HepG2 (cell line): ENCODE measurements around the gene RSL1D1. TPM values are rescaled to one million over a fixed set of nuclear protein-coding genes. Genes with fewer than 3 reads are reported as not detected.

Experiments
- CENPT ChIP-seq: sonication (generic); formaldehyde crosslinking; IDR thresholded peaks from 2 replicates; pipeline ENCODE4 v1.8.0; 2022; ENCODE audit warnings: low read depth, mild to moderate bottlenecking, moderate library complexity, missing genetic modification reagents
- FLYWCH1 ChIP-seq: sonication (generic); formaldehyde crosslinking; IDR thresholded peaks from 2 replicates; pipeline ENCODE4 v1.8.1; 2023; ENCODE audit warnings: mild to moderate bottlenecking, missing genetic modification reagents
- GTF3A ChIP-seq: sonication (generic); formaldehyde crosslinking; conservative IDR thresholded peaks from 2 replicates; pipeline ENCODE4 v1.4.0; 2020; ENCODE audit warnings: mild to moderate bottlenecking, missing genetic modification reagents
- MXD1 ChIP-seq: sonication (generic); formaldehyde crosslinking; IDR thresholded peaks from 2 replicates; pipeline ENCODE4 v1.4.0; 2020; ENCODE audit warnings: mild to moderate bottlenecking, missing genetic modification reagents
- PAXIP1 ChIP-seq: sonication (generic); formaldehyde crosslinking; conservative IDR thresholded peaks from 2 replicates; pipeline ENCODE4 v1.4.0; 2020; ENCODE audit warnings: mild to moderate bottlenecking, missing genetic modification reagents, moderate library complexity
- TERF1 ChIP-seq: sonication (generic); formaldehyde crosslinking; IDR thresholded peaks from 2 replicates; pipeline ENCODE4 v1.8.0; 2022; ENCODE audit warnings: mild to moderate bottlenecking, missing genetic modification reagents, moderate library complexity
- ZBTB40 ChIP-seq, 2 experiments: fragments of 450-650 bp in 1 of 2; sonication (generic) in 1 of 2; formaldehyde crosslinking in 1 of 2; IDR thresholded peaks; 2 replicates each; pipeline versions ENCODE4 v1.6.1 to v1.8.0; 2016 to 2022; ENCODE audit warnings: antibody characterized with exemption in 1 of 2, mild to moderate bottlenecking in 1 of 2, missing genetic modification reagents in 1 of 2
- ZNF234 ChIP-seq: sonication (generic); formaldehyde crosslinking; conservative IDR thresholded peaks from 2 replicates; pipeline ENCODE4 v1.5.1; 2020; ENCODE audit warnings: mild to moderate bottlenecking, missing genetic modification reagents
- ZNF34 ChIP-seq: sonication (generic); formaldehyde crosslinking; IDR thresholded peaks from 2 replicates; pipeline ENCODE4 v1.4.0; 2020; ENCODE audit warnings: mild to moderate bottlenecking, missing genetic modification reagents, borderline replicate concordance
- ZNF614 ChIP-seq: IDR thresholded peaks from 2 replicates; pipeline ENCODE4 v1.6.1; 2018; ENCODE audit warnings: missing biosample characterization, missing genetic modification reagents, inconsistent platforms, borderline replicate concordance
- ZNF691 ChIP-seq: sonication (generic); formaldehyde crosslinking; IDR thresholded peaks from 2 replicates; pipeline ENCODE4 v1.4.0; 2020; ENCODE audit warnings: missing genetic modification reagents, low read depth, mild to moderate bottlenecking, borderline replicate concordance
- polyA plus RNA-seq, 8 experiments: library from polyadenylated mRNA; depleted of rRNA in 3 of 8; stranded (reverse) in 7 of 8; unstranded in 1 of 8; fragments of >200 nt; fragmentation: Illumina TruSeq in 4 of 8; extraction: Trizol in 4 of 8; gene quantifications; 2 replicates each; pipeline versions ENCODE4 v1.2.1 to v1.2.3, GENCODE V29; 2011 to 2016; ENCODE audit warnings: low read depth in 4 of 8, missing spikeins in 1 of 8, mixed read lengths in 1 of 8; ENCODE audit not compliant: insufficient read depth in 1 of 8
- total RNA-seq, 5 experiments: library from RNA; depleted of rRNA; stranded (reverse); fragments of >200 nt; fragmentation: Illumina TruSeq; extraction: Trizol; gene quantifications; 2 replicates each; pipeline ENCODE4 v1.2.3, GENCODE V29; 2016; ENCODE audit warnings: low read depth in 1 of 5

Gene RSL1D1
- total and polyA plus RNA-seq, 2 of the 13 experiments (the other 11 are each of a cell fraction or from before 2014, with no cell fraction given), result 187 to 343 TPM

GRCh38 chr16:11851294-11852091 lies at the start of gene RSL1D1 (continued):
- TF ChIP-seq ZBTB40 (IDR thresholded peaks at IDR 0.05), result peak; percentile 94
- TF ChIP-seq ZBTB40 (CRISPR knock-in tag; IDR thresholded peaks at IDR 0.05), result peak; percentile 81
- TF ChIP-seq CENPT (CRISPR knock-in tag), result 0 out of 2 replicates have a peak, but pooled peaks have one; percentile 68
- TF ChIP-seq MXD1, result peak; percentile 86
- peak; percentile 95 for TF ChIP-seq ZNF34 (CRISPR knock-in tag)
- TF ChIP-seq TERF1 (CRISPR knock-in tag), result no peak
- peak; percentile 85 for TF ChIP-seq ZNF691 (CRISPR knock-in tag)
- TF ChIP-seq ZNF614 (CRISPR knock-in tag), result no peak
- peak; percentile 90; the same call in 1 of the 2 replicates for TF ChIP-seq FLYWCH1 (CRISPR knock-in tag)
- TF ChIP-seq ZNF234 (CRISPR knock-in tag), result peak; percentile 89; the same call in 1 of the 2 replicates
- peak; percentile 50 for TF ChIP-seq PAXIP1 (CRISPR knock-in tag)
- peak; percentile 99; the same call in 1 of the 2 replicates for TF ChIP-seq GTF3A (CRISPR knock-in tag)
